GM19328 (cell line): ENCODE results near the gene EZH1.
"Not testable (repeated sequence)": the region's sequence is repeated elsewhere in the genome, so short reads cannot be mapped to it uniquely, and the experiment has no call there.

Experiments
- ATAC-seq: cut with Tn5 transposase; IDR thresholded peaks from one replicate; pipeline ENCODE4 v1.9.1; 2021; ENCODE audit warnings: mild to moderate bottlenecking, moderate library complexity; ENCODE audit not compliant: unreplicated experiment

EZH1 gene

DNA sequence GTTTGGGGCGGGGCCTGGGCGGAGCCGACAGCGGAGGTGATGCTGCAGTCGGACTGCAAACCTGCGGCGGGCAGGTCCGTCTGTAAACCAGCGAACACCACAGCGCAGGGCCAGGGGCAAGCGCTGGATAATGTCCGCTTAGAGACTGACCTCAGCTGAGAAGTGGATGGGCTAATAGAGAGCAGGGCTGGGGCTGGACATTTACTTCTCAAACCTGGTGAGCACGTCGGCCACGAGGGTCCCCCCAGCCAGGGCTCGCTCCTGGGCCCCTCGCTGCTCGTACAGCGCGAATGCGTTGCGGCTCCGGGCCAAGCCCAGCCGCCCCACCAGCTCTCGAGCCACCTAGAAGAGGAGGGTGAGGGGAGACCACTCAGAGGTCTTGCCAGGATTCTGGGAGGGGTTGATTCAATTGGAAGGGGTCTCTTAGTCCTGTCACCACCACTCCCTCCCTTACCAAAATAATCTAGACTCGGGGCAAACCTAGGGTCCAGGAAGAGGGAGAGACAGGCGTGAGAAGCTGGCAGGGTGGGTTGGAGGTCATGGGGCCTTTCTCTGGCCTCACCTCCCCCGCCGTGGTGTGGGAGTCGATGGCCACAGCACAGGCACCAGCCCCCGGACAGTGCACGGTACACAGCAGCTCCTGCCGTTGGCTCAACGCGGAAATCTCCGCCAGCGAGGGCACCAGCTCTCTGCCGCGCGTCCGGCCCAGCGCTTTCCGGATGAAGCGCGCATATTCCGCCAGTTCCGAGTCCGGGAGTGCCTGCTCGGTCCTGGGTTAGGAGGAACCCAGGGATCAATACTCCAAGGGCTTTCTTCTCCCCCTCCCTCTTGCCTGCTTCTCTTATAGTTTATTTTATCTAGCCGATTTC lies 73.8 kb downstream of the EZH1 start:
- ATAC-seq, result no peak

DNA sequence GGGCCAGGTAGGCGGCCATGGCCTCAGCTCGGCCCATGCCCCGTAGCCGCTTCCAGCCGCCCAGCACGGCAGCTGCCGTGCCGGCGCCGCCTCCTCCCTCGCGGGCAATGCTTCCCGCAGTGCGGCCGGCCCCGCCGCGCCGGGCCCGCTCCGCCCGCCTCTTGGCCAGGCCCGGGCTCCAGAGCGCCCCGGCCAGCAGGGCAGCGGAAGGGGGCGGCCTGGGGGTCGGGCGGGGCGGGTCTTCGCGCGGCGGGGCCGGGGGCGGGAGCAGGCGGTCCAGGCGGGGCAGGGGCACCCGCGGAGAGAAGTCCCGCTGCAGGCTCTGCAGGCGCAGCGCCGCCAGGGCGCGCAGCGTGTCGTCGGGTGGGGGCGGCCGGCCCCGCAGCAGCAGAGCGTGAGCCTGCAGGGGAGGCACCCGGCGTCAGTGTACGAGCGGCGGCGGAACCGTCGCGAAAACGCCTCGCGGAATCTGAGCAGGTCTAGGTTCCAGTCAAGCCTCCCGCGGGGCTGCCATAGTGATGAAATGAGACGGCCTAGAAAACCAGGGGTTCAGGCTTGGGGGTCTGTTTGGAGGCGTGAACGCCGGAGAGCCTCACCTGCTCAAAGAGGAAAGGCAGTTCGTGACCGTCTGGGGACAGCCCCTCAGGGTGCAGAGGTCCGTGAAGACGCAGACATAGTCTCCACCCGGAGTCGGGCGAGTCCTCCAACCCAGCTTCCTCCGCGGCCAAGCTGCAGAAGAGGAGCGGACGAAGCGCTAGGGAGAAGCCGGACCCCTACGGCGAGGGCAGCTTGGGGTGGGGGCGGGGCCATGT lies 74.7 kb downstream of the EZH1 start:
- ATAC-seq, result no peak

DNA sequence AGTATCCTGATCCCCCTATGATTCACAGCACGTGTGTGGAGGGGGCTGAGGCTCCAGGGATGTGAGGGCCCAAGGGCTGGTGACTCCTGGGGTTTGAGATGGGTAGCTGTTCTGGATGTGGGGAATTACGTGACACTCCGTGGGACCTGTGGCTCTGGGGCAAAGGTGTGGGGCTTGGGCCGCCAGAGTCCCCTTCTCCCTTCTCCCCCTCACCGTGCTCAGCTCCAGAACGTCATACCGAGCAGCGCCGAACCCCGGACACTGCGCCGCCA lies 75.2 kb downstream of the EZH1 start:
- ATAC-seq, result no peak

DNA sequence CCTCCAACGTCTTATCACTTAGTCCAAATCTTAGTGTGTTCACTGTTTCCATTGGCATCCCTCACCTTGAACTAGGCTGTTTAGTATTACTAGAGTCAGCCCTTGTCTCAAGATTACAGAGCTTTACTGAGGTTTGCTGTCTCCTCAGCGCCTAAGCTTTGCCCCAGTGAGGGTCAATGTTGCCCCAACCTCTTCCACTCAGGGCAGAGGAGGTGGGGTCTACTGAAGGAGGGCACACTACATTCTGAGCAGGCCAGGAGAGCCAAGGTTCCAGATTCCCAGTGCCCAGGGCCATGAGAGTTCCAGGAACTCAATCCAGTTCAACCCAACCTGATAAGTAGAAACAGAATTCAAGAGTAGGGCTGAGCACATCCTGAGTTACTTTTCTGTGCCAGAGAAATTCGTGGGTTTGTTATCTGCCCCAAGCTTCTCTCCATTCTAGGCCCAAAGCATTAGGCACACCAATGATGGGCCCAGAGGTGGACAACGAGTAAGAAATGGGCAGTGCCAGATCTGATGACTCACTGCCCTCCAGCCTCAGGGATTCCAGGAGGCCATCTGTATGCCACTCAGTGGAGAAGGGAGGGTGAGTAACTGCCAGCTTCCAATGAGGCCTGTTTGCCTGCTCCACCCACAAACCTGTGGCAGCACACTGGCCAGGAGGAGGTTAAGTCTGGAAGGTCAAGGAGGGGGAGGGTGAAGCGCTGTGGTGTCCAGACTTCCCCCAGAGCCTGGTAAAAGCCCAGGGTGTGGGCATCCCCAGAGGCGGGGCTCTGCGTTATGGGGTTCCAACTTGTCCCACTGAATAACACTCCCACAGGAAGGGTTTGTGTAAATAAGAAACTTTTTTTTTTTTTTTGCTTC lies 77.5 kb downstream of the EZH1 start:
- no peak for ATAC-seq

GRCh38 chr17:42666126-42666525 lies 78.7 kb downstream of the EZH1 start:
- not testable (repeated sequence) for ATAC-seq

- no peak for ATAC-seq
Observed at GRCh38 chr17:42665581-42666001, 79.2 kb downstream of the EZH1 start.

DNA sequence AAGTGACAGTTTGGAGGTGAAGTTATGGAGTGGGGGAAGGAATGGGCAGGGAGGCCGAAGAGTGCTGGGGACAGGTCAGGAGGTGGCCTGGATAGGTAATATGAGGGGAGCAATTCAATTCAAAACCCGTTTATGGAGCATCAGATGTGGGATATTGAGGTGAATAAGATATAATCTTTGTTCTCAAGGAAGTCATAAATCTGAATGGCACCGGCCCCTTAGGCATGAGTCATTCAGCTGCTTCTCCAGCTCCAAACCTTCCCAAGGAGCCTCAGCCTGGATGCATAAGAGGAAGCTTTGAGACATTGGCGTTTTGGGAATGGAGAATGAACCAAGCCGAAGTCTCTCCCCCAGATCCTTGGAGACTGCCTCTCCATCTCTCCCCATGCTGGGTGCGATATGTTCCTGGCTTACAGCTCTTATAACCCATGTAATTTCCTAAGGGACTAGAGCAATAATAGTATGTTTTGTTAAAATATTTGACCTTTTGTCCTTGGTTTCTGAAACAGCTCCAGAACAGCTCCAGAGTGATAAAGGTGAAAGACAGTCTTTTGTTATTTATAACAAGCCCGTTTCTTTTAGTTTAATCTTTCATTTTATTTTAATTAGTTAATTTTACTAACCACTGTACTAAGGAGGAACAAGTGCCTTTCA lies 84.0 kb downstream of the EZH1 start:
- ATAC-seq, result no peak

- ATAC-seq, result not testable (repeated sequence)
Observed at GRCh38 chr17:42659932-42660274, 84.9 kb downstream of the EZH1 start.

DNA sequence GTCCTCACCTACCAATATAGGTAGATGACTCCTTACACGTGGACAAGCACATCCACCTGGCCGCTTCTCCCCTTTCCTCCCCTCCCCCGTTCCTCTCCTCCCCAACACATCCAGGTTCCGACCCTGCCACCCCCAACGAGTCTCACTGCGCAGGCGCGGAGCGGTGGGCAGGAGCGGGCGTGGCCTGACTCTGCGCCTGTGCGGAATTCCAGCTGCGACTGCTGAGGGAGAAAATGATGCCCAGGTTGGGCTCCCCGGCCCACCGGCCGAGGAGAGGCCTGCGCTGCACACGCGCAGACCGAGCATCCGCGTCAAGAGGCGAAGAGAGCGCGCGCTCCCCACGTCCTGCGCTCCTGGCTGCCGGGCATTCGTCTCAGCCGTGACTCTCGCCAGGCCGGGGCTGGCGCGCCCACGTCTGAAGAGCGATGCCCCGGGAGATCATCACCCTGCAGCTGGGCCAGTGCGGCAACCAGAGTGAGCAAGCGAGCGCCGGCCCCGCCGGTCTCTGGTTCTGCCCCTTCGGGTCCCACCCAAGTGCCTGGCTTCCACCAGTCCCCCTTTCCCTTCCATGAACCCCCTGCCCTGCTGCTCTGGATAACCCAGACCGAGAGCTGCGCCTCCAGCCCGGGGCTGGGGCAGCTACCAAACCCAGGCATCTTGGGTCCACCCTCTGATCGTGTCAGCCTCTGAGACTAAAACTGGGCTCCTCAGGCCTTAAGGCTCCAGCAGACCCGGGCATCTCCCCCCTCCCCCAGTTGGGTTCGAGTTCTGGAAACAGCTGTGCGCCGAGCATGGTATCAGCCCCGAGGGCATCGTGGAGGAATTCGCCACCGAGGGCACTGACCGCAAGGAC lies 85.5 kb downstream of the EZH1 start, which contains the start of gene TUBG2:
TUBG2 (plus strand) TSS at position 206 of the 853 bp plus-strand sequence; CDS start at position 426, 220 bp downstream.
- no peak for ATAC-seq

GRCh38 chr17:42657824-42658588 lies 86.8 kb downstream of the EZH1 start:
- ATAC-seq, result no peak

DNA sequence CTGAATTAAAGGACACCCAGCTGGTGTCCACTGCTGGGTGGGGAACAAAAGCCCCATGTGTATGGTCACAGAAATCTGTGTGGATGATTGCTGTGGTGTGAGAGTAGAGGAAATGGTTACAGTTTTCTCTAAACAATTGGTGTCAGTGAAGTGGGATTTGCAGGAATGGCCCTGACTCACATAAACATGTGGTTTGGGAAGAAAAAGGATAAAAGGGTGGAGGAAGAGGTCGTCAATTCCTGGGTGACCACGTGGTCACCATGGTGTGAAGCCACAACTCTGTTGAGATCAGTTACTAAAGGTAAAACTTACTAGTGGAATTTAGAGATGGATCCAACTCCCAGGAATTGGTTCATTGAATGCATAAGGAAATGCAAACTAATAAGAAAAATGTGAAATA lies 89.3 kb downstream of the EZH1 start:
- no peak for ATAC-seq

DNA sequence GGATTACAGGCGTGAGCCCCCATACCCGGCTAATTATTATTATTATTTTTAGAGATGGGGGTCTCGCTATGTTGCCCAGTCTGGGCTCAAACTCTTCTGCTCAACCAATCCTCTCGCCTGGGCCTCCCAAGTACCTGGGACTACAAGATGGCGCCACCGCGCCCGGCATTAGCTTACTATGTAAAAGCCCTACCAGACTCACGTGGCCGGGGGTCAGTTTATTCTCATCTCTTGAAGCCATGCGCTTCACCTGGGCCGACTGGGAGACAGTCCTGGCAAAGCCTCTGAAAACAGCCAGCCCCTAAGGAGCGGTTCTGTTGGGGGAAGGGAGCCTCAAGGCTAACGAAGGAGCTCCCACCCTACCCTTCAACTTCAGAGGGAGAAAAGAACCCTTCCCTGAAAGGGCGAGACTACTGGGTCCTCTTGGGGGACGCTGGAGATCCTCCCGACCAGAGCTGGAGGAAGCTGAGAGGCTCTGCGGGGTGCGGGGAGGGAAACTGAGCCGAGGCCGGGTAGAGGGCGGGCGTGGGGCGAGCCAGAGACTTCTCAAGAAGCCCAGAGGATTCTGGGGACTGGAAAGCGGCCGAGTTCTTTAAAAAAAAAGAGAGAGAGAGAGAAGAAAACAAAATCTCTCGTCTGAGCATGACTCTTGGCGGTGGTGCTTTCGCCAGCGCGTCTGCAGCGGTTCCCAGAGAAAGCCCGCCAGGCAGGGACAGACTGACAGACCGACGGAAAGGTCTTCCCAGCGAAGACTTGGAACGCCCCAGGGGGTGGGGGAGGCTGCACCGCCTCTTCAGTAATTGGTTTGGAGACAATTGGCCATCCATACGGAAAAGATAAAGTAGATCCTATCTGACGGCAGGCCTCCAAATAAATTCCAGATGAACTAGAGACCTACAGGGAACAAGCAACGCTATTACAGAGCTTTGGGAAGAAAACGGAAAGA lies 91.4 kb downstream of the EZH1 start:
- ATAC-seq, result no peak

DNA sequence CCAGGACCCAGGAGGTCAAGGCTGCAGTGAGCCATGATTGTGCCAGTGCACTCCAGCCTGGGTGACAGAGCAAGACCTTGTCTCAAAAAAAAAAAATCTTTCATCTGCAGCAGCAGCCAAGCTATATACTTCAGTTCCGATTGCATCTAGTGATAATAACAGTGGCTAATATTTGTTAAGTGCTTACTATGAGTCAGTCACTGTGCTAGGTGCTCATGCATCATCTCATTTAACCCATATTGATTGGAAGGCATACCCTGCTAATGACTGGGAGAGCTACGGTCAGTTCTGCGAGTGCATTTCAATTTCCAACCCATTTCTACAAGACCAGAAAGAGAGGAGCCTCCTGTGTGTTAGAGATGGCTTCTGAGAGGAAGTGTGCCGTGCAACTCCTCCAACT lies 93.4 kb downstream of the EZH1 start:
- ATAC-seq, result no peak
